GM12864 (cell line): ENCODE measurements around the gene RAB24.

Experiments
- DNase-seq: peaks from one replicate; pipeline ENCODE4 v3.0.0-alpha.2; 2011; ENCODE audit warnings: low read depth
- H3K4me3 ChIP-seq: 2 replicates; pipeline ENCODE4 v1.5.1; 2011; ENCODE audit warnings: mild to moderate bottlenecking, low read depth, low read length, control low read depth
- CTCF ChIP-seq: IDR thresholded peaks from 2 replicates; pipeline ENCODE4 v1.5.1; 2011; ENCODE audit warnings: low read depth, mild to moderate bottlenecking, moderate library complexity, low read length, control low read depth, inconsistent platforms; ENCODE audit errors: missing control alignments

RAB24 gene

GRCh38 chr5:177325868-177326381 is 22.4 kb upstream of the RAB24 start:
- DNase-seq, result no peak
- TF ChIP-seq CTCF, result no peak
- no peak overlapping the region for H3K4me3 ChIP-seq

- no peak for TF ChIP-seq CTCF
- DNase-seq, result no peak
- H3K4me3 ChIP-seq, result no peak overlapping the region
These were observed 17.4 kb upstream of the RAB24 start for GRCh38 chr5:177320879-177321278.

DNA sequence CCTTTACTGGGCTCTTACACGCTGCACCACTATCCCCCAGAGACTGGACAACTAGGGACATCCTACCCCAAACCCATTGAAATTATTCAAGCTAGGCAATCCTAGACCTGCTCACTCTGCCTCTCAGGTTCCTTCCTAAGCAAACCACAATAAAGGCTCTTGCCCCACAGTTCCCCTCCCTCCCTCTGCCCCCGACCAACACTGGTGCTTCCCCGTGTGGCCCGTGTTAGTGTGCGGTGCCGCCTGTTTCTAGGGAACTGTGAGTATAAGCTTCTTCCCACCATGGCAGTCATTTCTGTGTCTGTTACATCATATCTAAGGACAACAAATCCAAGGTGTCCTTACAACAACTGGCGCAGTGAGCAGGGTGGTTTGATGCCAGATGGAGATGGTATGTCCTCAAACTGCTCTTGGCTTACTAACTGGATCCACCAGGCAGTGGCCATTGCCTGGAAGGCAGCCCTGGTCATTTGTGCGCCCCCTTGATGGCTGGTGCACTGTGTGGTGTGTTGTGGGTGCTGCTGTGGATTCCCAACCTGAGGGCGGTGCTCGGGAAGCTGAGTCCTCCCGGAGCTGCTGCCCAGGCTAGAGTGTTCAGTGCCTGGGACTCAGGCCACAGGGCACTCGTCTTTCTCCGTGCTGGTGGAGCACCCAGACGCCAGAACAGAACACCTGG is 16.5 kb upstream of the RAB24 start:
- no peak for DNase-seq
- no peak for TF ChIP-seq CTCF
- H3K4me3 ChIP-seq, result no peak overlapping the region

- H3K4me3 ChIP-seq, result no peak overlapping the region
- no peak for DNase-seq
- peak; percentile 88 for TF ChIP-seq CTCF
These were observed 14.4 kb upstream of the RAB24 start for GRCh38 chr5:177317959-177318377.

DNA sequence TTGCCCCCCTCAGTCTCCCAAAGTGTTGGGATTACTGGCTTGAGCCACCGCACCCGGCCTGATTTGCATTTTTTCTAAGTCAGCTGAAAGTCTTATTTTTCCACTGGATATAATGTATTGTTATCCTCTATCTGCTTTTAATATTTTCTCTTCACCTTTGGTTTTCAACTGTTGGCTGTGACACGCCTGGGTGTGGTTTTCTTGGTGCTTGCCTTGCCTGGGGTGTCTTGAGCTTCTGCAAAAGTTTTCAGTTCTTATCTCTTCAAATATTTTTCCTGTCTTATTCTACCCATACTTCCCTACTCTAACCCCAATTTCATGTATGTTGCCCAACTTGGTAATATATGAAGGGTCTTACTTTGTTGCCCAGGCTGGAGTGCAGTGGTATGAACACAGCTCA is 12.5 kb upstream of the RAB24 start:
- no peak overlapping the region for H3K4me3 ChIP-seq

DNA sequence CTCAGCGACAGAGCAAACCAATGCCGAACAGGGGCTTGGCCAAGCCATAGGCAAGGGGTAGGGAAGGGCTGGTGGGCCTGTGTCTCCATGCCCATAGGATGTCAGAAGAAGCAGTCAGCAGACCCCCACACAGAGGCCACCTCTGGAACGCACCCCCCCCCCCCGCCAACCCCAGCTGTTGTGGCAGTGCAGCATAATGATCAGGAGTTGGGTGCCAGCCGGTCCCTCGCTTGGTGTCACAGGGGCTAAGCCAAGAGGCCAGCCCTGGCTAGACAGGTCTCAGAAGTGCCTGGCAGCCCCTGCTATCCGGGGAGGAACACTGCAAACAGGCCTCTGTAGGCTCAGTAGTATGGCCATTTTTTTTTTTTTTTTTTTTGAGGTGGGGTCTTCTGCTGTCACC is 11.9 kb upstream of the RAB24 start:
- DNase-seq, result no peak
- TF ChIP-seq CTCF, result no peak

More for the DNA sequence above, 12.5 kb upstream of the RAB24 start:
- TF ChIP-seq CTCF, result no peak
- DNase-seq, result no peak

More for the DNA sequence above, 11.9 kb upstream of the RAB24 start:
- H3K4me3 ChIP-seq, result no peak overlapping the region
